Measurements from ENCODE around the gene DUSP12. TPM values are rescaled to one million over a fixed set of nuclear protein-coding genes. Genes with fewer than 3 reads are reported as not detected.

Gene DUSP12
- total and polyA plus RNA-seq, 9 of the 15 experiments (the other 6 are each of a cell fraction or from before 2014, with no cell fraction given): 10.4 to 81.4 (median 43.6) TPM

DNA sequence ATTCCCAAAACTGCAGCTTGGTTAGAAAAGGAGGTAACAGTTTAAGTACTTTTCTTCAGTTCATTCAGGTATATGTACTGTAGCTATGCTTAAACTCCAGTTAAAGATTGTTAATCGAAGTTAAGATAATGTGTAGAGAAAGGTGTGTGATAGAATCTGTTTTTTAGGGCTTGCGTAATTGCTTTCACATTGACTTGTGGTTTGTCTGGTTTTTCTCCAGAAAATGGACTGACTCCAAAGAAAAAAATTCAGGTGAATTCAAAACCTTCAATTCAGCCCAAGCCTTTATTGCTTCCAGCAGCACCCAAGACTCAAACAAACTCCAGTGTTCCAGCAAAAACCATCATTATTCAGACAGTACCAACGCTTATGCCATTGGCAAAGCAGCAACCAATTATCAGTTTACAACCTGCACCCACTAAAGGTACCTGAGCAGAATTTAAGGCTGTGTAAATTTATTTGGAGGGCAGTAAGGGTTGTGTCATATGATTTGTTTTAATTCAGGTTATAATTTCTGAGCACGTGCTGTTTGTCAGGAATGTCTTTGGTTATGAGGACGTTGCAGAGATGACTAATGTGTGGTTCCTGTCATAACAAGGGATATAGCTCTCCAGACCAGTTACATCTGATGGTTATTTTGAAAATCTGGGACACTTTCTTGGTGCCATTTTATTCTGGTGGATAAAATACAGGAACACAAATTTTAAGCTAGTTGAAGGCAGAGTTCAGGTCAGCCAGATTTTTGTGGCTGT lies 42.5 kb downstream of the DUSP12 start:
- H3K9me1 ChIP-seq (ENCODE audit: control insufficient read depth, insufficient read depth, low read length): no peaks in the 10 kb centered on the region
- ATAC-seq: no peak
- no peak overlapping the region for H3K4me3 ChIP-seq
- intact Hi-C loops (cut with micrococcal nuclease) (loop anchor here (1.0 to 5.0 kb wide), 3 partner anchors 115 to 485 kb away; no protein-coding TSS in a partner anchor), in situ Hi-C loops (cut with MboI) (loop anchor here (10.0 kb wide), 1 partner anchor 243 kb away; no protein-coding TSS in a partner anchor)
- ChIA-PET CTCF (ENCODE audit: low intra/inter-chr PET ratio) (interaction anchor here (0.6 to 1.9 kb wide), 2 partner anchors 108 to 244 kb away, joined by 3 to 14 read pairs; no protein-coding TSS in a partner anchor), POLR2A (interaction anchor here (0.6 to 1.8 kb wide), 10 partner anchors 9 to 615 kb away, joined by 3 to 7 read pairs (median 4); partner anchors contain the start of gene ATF6)
- H3K9ac ChIP-seq (ENCODE audit: insufficient read depth in 1 of 2, low read depth in 2 of 2, low read length in 2 of 2): no peak overlapping the region
- no peak overlapping the region for H2AFZ ChIP-seq (ENCODE audit: low read depth, low read length)
- FAIRE-seq: no peak
- H3K79me2 ChIP-seq (ENCODE audit: control insufficient read depth, insufficient read depth, low read length): no peaks in the 10 kb centered on the region
- peaks cover 76% of the 10 kb centered on the region for H3K36me3 ChIP-seq (ENCODE audit: control insufficient read depth, insufficient read depth, low read length)
- DNase-seq (ENCODE audit: extremely low read depth in 1 of 4, low spot score in 3 of 4): no peak
- H3K9me3 ChIP-seq (replicated peaks; ENCODE audit: control insufficient read depth, insufficient read depth, low read depth, low read length): no peaks in the 10 kb centered on the region
- H4K20me1 ChIP-seq (replicated peaks; ENCODE audit: control insufficient read depth, insufficient read depth, low read length): no peaks in the 10 kb centered on the region
- no TSS peak for BruUV-seq (replicated peaks)
- TF ChIP-seq, protein P1, sequence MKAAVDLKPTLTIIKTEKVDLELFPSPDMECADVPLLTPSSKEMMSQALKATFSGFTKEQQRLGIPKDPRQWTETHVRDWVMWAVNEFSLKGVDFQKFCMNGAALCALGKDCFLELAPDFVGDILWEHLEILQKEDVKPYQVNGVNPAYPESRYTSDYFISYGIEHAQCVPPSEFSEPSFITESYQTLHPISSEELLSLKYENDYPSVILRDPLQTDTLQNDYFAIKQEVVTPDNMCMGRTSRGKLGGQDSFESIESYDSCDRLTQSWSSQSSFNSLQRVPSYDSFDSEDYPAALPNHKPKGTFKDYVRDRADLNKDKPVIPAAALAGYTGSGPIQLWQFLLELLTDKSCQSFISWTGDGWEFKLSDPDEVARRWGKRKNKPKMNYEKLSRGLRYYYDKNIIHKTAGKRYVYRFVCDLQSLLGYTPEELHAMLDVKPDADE (conservative IDR thresholded peaks at IDR 0.05; ENCODE audit: control insufficient read depth, low read depth, low read length): no peak
- TF ChIP-seq CEBPB (tag; IDR thresholded peaks at IDR 0.05): peak; percentile 27; the same call in 1 of the 2 replicates
- H3K4me1 ChIP-seq (replicated peaks in 1 of 2; ENCODE audit: control insufficient read depth in 2 of 2, insufficient read depth in 2 of 2, low read length in 2 of 2): no peaks in the 10 kb centered on the region; a peak in 1 of 5 replicates
- no peak overlapping the region for H3K27ac ChIP-seq (ENCODE audit: extremely low read depth, low read depth, low read length)
- H3K27me3 ChIP-seq (ENCODE audit: control insufficient read depth in 2 of 2, insufficient read depth in 2 of 2, low read length in 2 of 2): no peaks in the 10 kb centered on the region
- H3K4me2 ChIP-seq (ENCODE audit: insufficient read depth, low read length): no peak overlapping the region
- 85% methylated on average over 5 of the region's 5 CpGs for WGBS (ENCODE audit: insufficient coverage, low coverage, missing lambda C conversion rate)
